H1 (cell line): ENCODE measurements around the gene CHMP5. TPM values are rescaled to one million over a fixed set of nuclear protein-coding genes. Genes with fewer than 3 reads are reported as not detected.

Experiments
- CTCF ChIA-PET: fragments of 300-600 bp; sonication (Branson Sonifier 250); formaldehyde crosslinking; loops from one replicate; lab custom pipeline; 2021; ENCODE audit not compliant: partially characterized antibody; lab: Charles Lee
- POLR2A ChIA-PET: fragments of 300-600 bp; sonication (Branson Sonifier 250); formaldehyde crosslinking; loops from one replicate; lab custom pipeline; 2021; ENCODE audit warnings: inconsistent platforms; ENCODE audit not compliant: partially characterized antibody; lab: Charles Lee
- DNase-seq, 2 experiments: peaks; one replicate each; pipeline versions ENCODE4 v3.0.0 to v3.0.0-alpha.2; 2010 to 2022; ENCODE audit warnings: low spot score in 2 of 2, low read depth in 1 of 2, mixed read lengths in 1 of 2
- FAIRE-seq: peaks from 2 replicates; lab custom pipeline; 2011; peaks lifted over from hg19 to GRCh38; lab: Jason Lieb, UNC
- H2AFZ ChIP-seq: 2 replicates; pipeline ENCODE4 v1.8.1; 2012; ENCODE audit warnings: low read length, inconsistent platforms
- H2AK5ac ChIP-seq: 2 replicates; pipeline ENCODE4 v1.6.1; 2013; ENCODE audit warnings: low read depth, low read length
- H2BK120ac ChIP-seq: replicated peaks from 2 replicates; pipeline ENCODE3; 2013; ENCODE audit warnings: low read depth, low read length, inconsistent platforms
- H2BK12ac ChIP-seq: 2 replicates; pipeline ENCODE4 v1.6.1; 2013; ENCODE audit warnings: low read depth, low read length
- H2BK15ac ChIP-seq: 2 replicates; pipeline ENCODE4 v1.6.1; 2013; ENCODE audit warnings: low read length
- H2BK20ac ChIP-seq: 2 replicates; pipeline ENCODE4 v1.6.1; 2013; ENCODE audit warnings: low read length
- H2BK5ac ChIP-seq: 2 replicates; pipeline ENCODE4 v1.6.1; 2013; ENCODE audit warnings: low read depth, low read length
- H3K14ac ChIP-seq: 2 replicates; pipeline ENCODE4 v1.6.1; 2013; ENCODE audit warnings: inconsistent platforms; ENCODE audit not compliant: insufficient read length
- H3K18ac ChIP-seq: 2 replicates; pipeline ENCODE4 v1.6.1; 2013; ENCODE audit warnings: low read length; ENCODE audit errors: extremely low read depth
- H3K23ac ChIP-seq: 2 replicates; pipeline ENCODE4 v1.6.1; 2013; ENCODE audit warnings: inconsistent platforms; ENCODE audit not compliant: insufficient read length
- H3K23me2 ChIP-seq: 2 replicates; pipeline ENCODE4 v1.6.1; 2013; ENCODE audit warnings: low read depth, low read length
- H3K27ac ChIP-seq: 2 replicates; pipeline ENCODE4 v1.6.1; 2011; ENCODE audit warnings: low read depth, low read length, inconsistent platforms
- H3K27me3 ChIP-seq, 4 experiments: replicated peaks in 1 of 4; 1 replicate in 1 of 4; 2 replicates in 3 of 4; pipeline versions ENCODE4 v1.6.1 to v1.8.1; 2011 to 2013; ENCODE audit warnings: low read length in 3 of 4, mild to moderate bottlenecking in 3 of 4, inconsistent platforms in 2 of 4, mixed read lengths in 2 of 4, moderate library complexity in 1 of 4; ENCODE audit not compliant: control insufficient read depth in 3 of 4, insufficient read depth in 3 of 4; ENCODE audit errors: extremely low read depth in 1 of 4
- H3K36me3 ChIP-seq, 4 experiments: 2 replicates each; pipeline versions ENCODE4 v1.6.1 to v1.8.1; 2011 to 2013; ENCODE audit warnings: mild to moderate bottlenecking in 4 of 4, low read length in 3 of 4, moderate library complexity in 2 of 4, control low read depth in 1 of 4, inconsistent platforms in 1 of 4; ENCODE audit not compliant: insufficient read depth in 4 of 4, control insufficient read depth in 2 of 4
- H3K4ac ChIP-seq: replicated peaks from 2 replicates; pipeline ENCODE3; 2013; ENCODE audit warnings: low read length, low read depth, mixed read lengths, inconsistent platforms; ENCODE audit not compliant: insufficient read length
- H3K4me1 ChIP-seq, 4 experiments: replicated peaks in 1 of 4; 1 replicate in 1 of 4; 2 replicates in 3 of 4; pipeline versions ENCODE4 v1.6.1 to v1.8.1; 2011 to 2013; ENCODE audit warnings: low read length in 3 of 4, inconsistent platforms in 2 of 4, mixed read lengths in 1 of 4; ENCODE audit not compliant: insufficient read depth in 4 of 4, control insufficient read depth in 3 of 4
- H3K4me2 ChIP-seq, 2 experiments: 2 replicates each; pipeline versions ENCODE4 v1.6.1 to v1.8.1; 2011 to 2013; ENCODE audit warnings: low read depth in 2 of 2, low read length in 2 of 2, control low read depth in 1 of 2, inconsistent platforms in 1 of 2, mild to moderate bottlenecking in 1 of 2; ENCODE audit not compliant: insufficient read depth in 1 of 2
- H3K4me3 ChIP-seq, 4 experiments: fragments of 200-600, 300-600 bp in 1 of 4; sonication (generic), shearing (Covaris generic), sonication (Bioruptor Twin) in 1 of 4; 2 replicates each; pipeline versions ENCODE4 v1.5.1 to v1.8.1; 2011 to 2016; ENCODE audit warnings: low read length in 4 of 4, low read depth in 3 of 4, control low read depth in 2 of 4, inconsistent platforms in 2 of 4, mild to moderate bottlenecking in 2 of 4, mixed read lengths in 1 of 4, moderate library complexity in 1 of 4; ENCODE audit not compliant: insufficient read depth in 2 of 4; ENCODE audit errors: extremely low read depth in 1 of 4
- H3K56ac ChIP-seq: replicated peaks from 2 replicates; pipeline ENCODE3; 2013; ENCODE audit warnings: low read depth, mild to moderate bottlenecking, mixed read lengths, low read length, inconsistent platforms; ENCODE audit not compliant: insufficient read length
- H3K79me1 ChIP-seq: 2 replicates; pipeline ENCODE4 v1.6.1; 2013; ENCODE audit warnings: low read depth, low read length, control low read depth
- H3K79me2 ChIP-seq, 2 experiments: 2 replicates each; pipeline versions ENCODE4 v1.6.1 to v1.8.1; 2012 to 2013; ENCODE audit warnings: low read length in 2 of 2, mild to moderate bottlenecking in 2 of 2, inconsistent platforms in 1 of 2; ENCODE audit not compliant: insufficient read depth in 2 of 2, control insufficient read depth in 1 of 2
- H3K9ac ChIP-seq, 4 experiments: replicated peaks in 1 of 4; 1 replicate in 1 of 4; 2 replicates in 3 of 4; pipeline versions ENCODE4 v1.6.1 to v1.8.1; 2011 to 2013; ENCODE audit warnings: low read depth in 3 of 4, low read length in 3 of 4, control low read depth in 2 of 4, mild to moderate bottlenecking in 2 of 4, moderate library complexity in 2 of 4, inconsistent platforms in 1 of 4; ENCODE audit errors: extremely low read depth in 1 of 4
- H3K9me3 ChIP-seq, 2 experiments: 2 replicates each; pipeline versions ENCODE4 v1.6.1 to v1.8.1; 2012 to 2013; ENCODE audit warnings: mild to moderate bottlenecking in 2 of 2, moderate library complexity in 2 of 2, control low read depth in 1 of 2, inconsistent platforms in 1 of 2, low read depth in 1 of 2, low read length in 1 of 2, mixed read lengths in 1 of 2; ENCODE audit not compliant: insufficient read depth in 2 of 2
- H4K20me1 ChIP-seq, 2 experiments: replicated peaks in 1 of 2; 2 replicates each; pipeline versions ENCODE3 to v1.8.1; 2011 to 2013; ENCODE audit warnings: inconsistent platforms in 2 of 2, low read length in 2 of 2, mild to moderate bottlenecking in 1 of 2; ENCODE audit not compliant: insufficient read depth in 2 of 2, control insufficient read depth in 1 of 2
- H4K5ac ChIP-seq: 2 replicates; pipeline ENCODE4 v1.6.1; 2013; ENCODE audit warnings: low read length, low read depth, mixed read lengths, inconsistent platforms; ENCODE audit not compliant: insufficient read length
- H4K8ac ChIP-seq: 2 replicates; pipeline ENCODE4 v1.8.0; 2013; ENCODE audit warnings: mild to moderate bottlenecking, moderate library complexity, low read length, inconsistent platforms; ENCODE audit not compliant: insufficient read depth; ENCODE audit errors: extremely low read depth
- H4K91ac ChIP-seq: replicated peaks from 2 replicates; pipeline ENCODE3; 2013; ENCODE audit warnings: low read length, mixed read lengths, inconsistent platforms; ENCODE audit not compliant: insufficient read length
- ASH2L ChIP-seq: fragments of 200-600, 300-600 bp; sonication (generic); IDR thresholded peaks from one replicate; pipeline ENCODE4 v1.7.1; 2017; ENCODE audit warnings: low read length
- BACH1 ChIP-seq: IDR thresholded peaks from 2 replicates; pipeline ENCODE4 v1.6.1; 2012; ENCODE audit warnings: low read length, improper control_type of control experiment
- CBX8 ChIP-seq: fragments of 300-800, 300-1000 bp; sonication (generic); IDR thresholded peaks from 2 replicates; pipeline ENCODE4 v1.7.1; 2016; ENCODE audit warnings: low read depth, low read length, borderline replicate concordance
- CTBP2 ChIP-seq: IDR thresholded peaks from 2 replicates; pipeline ENCODE4 v1.7.0; 2011; ENCODE audit warnings: borderline replicate concordance, mild to moderate bottlenecking, moderate library complexity, mixed read lengths, low read length; ENCODE audit not compliant: insufficient read depth, insufficient read length
- POLR2A ChIP-seq, 2 experiments: IDR thresholded peaks; 1 replicate in 1 of 2; 2 replicates in 1 of 2; pipeline ENCODE4 v1.6.1; 2011; ENCODE audit warnings: low read depth in 2 of 2, low read length in 2 of 2, mild to moderate bottlenecking in 2 of 2; ENCODE audit errors: control extremely low read depth in 1 of 2
- TBP ChIP-seq: IDR thresholded peaks from 2 replicates; pipeline ENCODE4 v1.6.1; 2011; ENCODE audit warnings: low read depth, low read length, improper control_type of control experiment
- WGBS, 2 experiments: shearing (Covaris generic) in 1 of 2; methylation state at CpG; one replicate each; pipeline versions ENCODE4 v1.1.6 to v1.1.7; 2013 to 2015; ENCODE audit warnings: low lambda C conversion rate in 2 of 2, mixed read lengths in 2 of 2, inconsistent platforms in 1 of 2, low coverage in 1 of 2, missing lambda C conversion rate in 1 of 2; ENCODE audit not compliant: insufficient replicate concordance in 2 of 2, insufficient coverage in 1 of 2, insufficient read length in 1 of 2; ENCODE audit errors: extremely low coverage in 1 of 2, missing lambda C conversion rate in 1 of 2; 5-methylcytosine and 5-hydroxymethylcytosine counted together
- polyA plus RNA-seq, 7 experiments: library from polyadenylated mRNA; depleted of rRNA in 3 of 7; stranded (reverse) in 5 of 7; unstranded in 2 of 7; fragments of >200 nt in 5 of 7; fragments of 200-250 nt in 2 of 7; gene quantifications; 1 replicate in 5 of 7; 2 replicates in 1 of 7; 4 replicates in 1 of 7; pipeline versions ENCODE4 v1.2.1 to v1.2.3, GENCODE V29; 2011 to 2013; ENCODE audit warnings: missing spikeins in 2 of 7, mixed read lengths in 2 of 7
- total RNA-seq: library from RNA; stranded (reverse); fragmentation: NEBNext Ultra II Directional; extraction: Animal tissue kit (Norgen Biotek cat#: 25700); gene quantifications from 2 replicates; pipeline ENCODE4 v1.2.1, GENCODE V29; 2021
- TF ChIP-seq, protein P1 (sequence below): IDR thresholded peaks from 2 replicates; pipeline ENCODE4 v1.6.1; 2012; ENCODE audit warnings: inconsistent platforms

Gene CHMP5
- total and polyA plus RNA-seq, 2 of the 8 experiments (the other 6 are each of a cell fraction or from before 2014, with no cell fraction given): 25.0 to 47.3 TPM

DNA sequence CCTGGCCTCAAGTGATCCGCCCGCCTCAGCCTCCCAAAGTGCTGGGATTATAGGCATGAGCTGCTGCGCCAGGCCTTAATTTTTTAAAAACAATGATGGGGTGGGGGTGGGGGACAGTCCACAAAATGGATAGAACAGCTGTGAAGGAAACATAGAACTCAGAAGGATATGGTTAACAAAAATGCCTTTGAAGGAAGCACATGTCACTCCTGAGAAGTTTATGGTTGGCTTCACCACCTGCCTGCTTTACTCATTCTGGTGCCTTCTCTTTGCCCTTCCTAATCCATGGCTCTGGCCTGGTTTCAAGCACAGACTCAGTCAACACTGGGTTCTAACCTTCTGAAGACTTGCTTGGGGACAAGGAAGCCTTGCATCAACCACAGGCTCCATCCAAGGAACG, 10.6 kb upstream of the CHMP5 start:
- no peaks in the 10 kb centered on the region for H3K79me1 ChIP-seq
- H3K56ac ChIP-seq: no peak overlapping the region
- H3K79me2 ChIP-seq: no peaks in the 10 kb centered on the region
- FAIRE-seq (no peak), DNase-seq (no peak)
- no peak overlapping the region for H2AFZ ChIP-seq
- H3K4ac ChIP-seq: no peak overlapping the region
- no peak overlapping the region for H3K4me2 ChIP-seq
- 95% methylated on average over 3 of the region's 4 CpGs; no CpG with 5 or more reads in 1 of the 2 experiments for WGBS, 2 experiments
- H4K8ac ChIP-seq: no peak overlapping the region
- H2BK120ac ChIP-seq: no peak overlapping the region
- H3K23ac ChIP-seq: no peak overlapping the region
- H2BK20ac ChIP-seq: no peak overlapping the region
- no peak overlapping the region for H2BK15ac ChIP-seq
- peaks cover 1 to 2% of the 10 kb centered on the region in 2 experiments for H4K20me1 ChIP-seq
- H2BK12ac ChIP-seq: no peak overlapping the region
- H3K9me3 ChIP-seq: no peaks in the 10 kb centered on the region
- H4K91ac ChIP-seq: no peak overlapping the region
- H3K4me1 ChIP-seq: no peaks in the 10 kb centered on the region
- no peak overlapping the region for H2AK5ac ChIP-seq
- peaks cover 36 to 60% (median 52%) of the 10 kb centered on the region in 4 experiments for H3K36me3 ChIP-seq
- H3K27me3 ChIP-seq: no peaks in the 10 kb centered on the region
- no peak overlapping the region for H3K4me3 ChIP-seq
- POLR2A ChIA-PET: interaction anchor here (0.7 to 2.3 kb wide), 2 partner anchors 9 to 43 kb away, joined by 3 to 14 read pairs; partner anchors contain the start of genes BAG1 and CHMP5
- H2BK5ac ChIP-seq: no peak overlapping the region
- no peak overlapping the region for H3K9ac ChIP-seq
- H4K5ac ChIP-seq: no peak overlapping the region
- no peaks in the 10 kb centered on the region for H3K23me2 ChIP-seq
- no peak overlapping the region for H3K27ac ChIP-seq
- no peak overlapping the region for H3K18ac ChIP-seq
- CTCF ChIA-PET: interaction anchor here (0.6 to 1.6 kb wide), 3 partner anchors 28 to 857 kb away, joined by 3 to 5 read pairs (median 4); no protein-coding TSS in a partner anchor
- no peak overlapping the region for H3K14ac ChIP-seq
- TF ChIP-seq ASH2L (no peak), BACH1 (no peak), POLR2A (IDR thresholded peaks at IDR 0.05; ENCODE audit: control extremely low read depth in 1 of 2, low read depth in 2 of 2, low read length in 2 of 2) (no peak), TBP (no peak), CTBP2 (no peak), CBX8 (no peak)
- TF ChIP-seq, protein P1, sequence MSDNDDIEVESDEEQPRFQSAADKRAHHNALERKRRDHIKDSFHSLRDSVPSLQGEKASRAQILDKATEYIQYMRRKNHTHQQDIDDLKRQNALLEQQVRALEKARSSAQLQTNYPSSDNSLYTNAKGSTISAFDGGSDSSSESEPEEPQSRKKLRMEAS: no peak
